A673 (cell line): ENCODE data around the gene HECTD4. TPM values are rescaled to one million over a fixed set of nuclear protein-coding genes. Genes with fewer than 3 reads are reported as not detected.

Experiments used
- BruUV-seq: library from RNA; stranded (reverse); fragments of 400-500 nt; replicated peaks from 2 replicates; lab custom pipeline; 2021; lab: Mats Ljungman, UMichigan
- CTCF ChIA-PET: fragments of 300-600 bp; sonication (Branson Sonifier 250); formaldehyde crosslinking; loops from one replicate; lab custom pipeline; 2022; ENCODE audit warnings: antibody characterized with exemption; lab: Charles Lee
- POLR2A ChIA-PET: fragments of 300-600 bp; sonication (Branson Sonifier 250); formaldehyde crosslinking; loops from one replicate; lab custom pipeline; 2022; ENCODE audit warnings: antibody characterized with exemption; ENCODE audit not compliant: low non-redundant PET; lab: Charles Lee
- DNase-seq: peaks from one replicate; pipeline ENCODE4 v3.0.0-alpha.2; 2015; ENCODE audit warnings: low spot score
- H3K27ac ChIP-seq: fragments of 200-600 bp; sonication (generic); 2 replicates; pipeline ENCODE4 v1.5.1; 2016; ENCODE audit warnings: mixed run types, low read depth, mild to moderate bottlenecking, mixed read lengths, antibody characterized with exemption, low read length; ENCODE audit not compliant: poor library complexity, severe bottlenecking
- H3K27me3 ChIP-seq: fragments of 200-600 bp; sonication (generic); replicated peaks from 2 replicates; pipeline ENCODE4 v1.6.1; 2017; ENCODE audit warnings: mixed run types, low read depth, mild to moderate bottlenecking, mixed read lengths, antibody characterized with exemption, low read length; ENCODE audit not compliant: insufficient read depth, poor library complexity
- H3K36me3 ChIP-seq: fragments of 200-600 bp; sonication (generic); 2 replicates; pipeline ENCODE4 v1.6.1; 2016; ENCODE audit warnings: mixed run types, mild to moderate bottlenecking, mixed read lengths, antibody characterized with exemption, low read length; ENCODE audit not compliant: insufficient read depth, poor library complexity, severe bottlenecking
- H3K4me1 ChIP-seq: fragments of 200-600 bp; sonication (generic); 2 replicates; pipeline ENCODE4 v1.6.1; 2017; ENCODE audit warnings: mixed run types, mild to moderate bottlenecking, mixed read lengths, antibody characterized with exemption, low read length; ENCODE audit not compliant: insufficient read depth, poor library complexity, severe bottlenecking
- H3K4me3 ChIP-seq: fragments of 200-600 bp; sonication (generic); 2 replicates; pipeline ENCODE4 v1.5.1; 2016; ENCODE audit warnings: low read depth, mixed run types, mild to moderate bottlenecking, mixed read lengths, low read length; ENCODE audit not compliant: poor library complexity, severe bottlenecking
- H3K9me3 ChIP-seq: fragments of 200-600 bp; sonication (generic); 2 replicates; pipeline ENCODE4 v1.6.1; 2016; ENCODE audit warnings: mixed run types, low read depth, mild to moderate bottlenecking, mixed read lengths, antibody characterized with exemption, low read length; ENCODE audit not compliant: poor library complexity, severe bottlenecking
- CTCF ChIP-seq: fragments of 300-800, 200-600 bp; sonication (generic); conservative IDR thresholded peaks from 2 replicates; pipeline ENCODE4 v1.5.1; 2017; ENCODE audit warnings: low read depth, mild to moderate bottlenecking, antibody characterized with exemption, low read length, moderate library complexity, mixed read lengths
- EZH2 ChIP-seq: fragments of 200-600 bp; sonication (generic); IDR thresholded peaks from 2 replicates; pipeline ENCODE4 v1.6.1; 2017; ENCODE audit warnings: borderline replicate concordance, low read depth, mild to moderate bottlenecking, mixed read lengths, antibody characterized with exemption, low read length; ENCODE audit not compliant: poor library complexity, severe bottlenecking
- intact Hi-C: fragments of 100-400 bp; cut with micrococcal nuclease; formaldehyde crosslinking; loops from one replicate; pipeline ENCODE4 v1.10.0; 2022; ENCODE audit not compliant: unreplicated experiment
- total RNA-seq: library from RNA; stranded (reverse); gene quantifications from 2 replicates; pipeline ENCODE4 v1.2.3, GENCODE V29; 2021

HECTD4 gene
- total RNA-seq, 1 experiment from 2014 or later: 52.1 TPM

GRCh38 chr12:112192475-112192874, 189.8 kb downstream of the HECTD4 start:
- BruUV-seq: no TSS peak
- intact Hi-C loops: no loop called here

GRCh38 chr12:112191840-112192321, 190.3 kb downstream of the HECTD4 start:
- Histone ChIP-seq H3K27ac (no peak overlapping the region), H3K36me3 (peaks cover 18% of the 10 kb centered on the region), H3K4me3 (no peak overlapping the region), H3K9me3 (no peaks in the 10 kb centered on the region), H3K27me3 (no peaks in the 10 kb centered on the region), H3K4me1 (no peaks in the 10 kb centered on the region)
- ChIA-PET POLR2A (no interaction called here), CTCF (no interaction called here)
- DNase-seq: no peak
- TF ChIP-seq EZH2 (no peak), CTCF (no peak)
- intact Hi-C loops: no loop called here
- no TSS peak for BruUV-seq

More at GRCh38 chr12:112192475-112192874, 189.8 kb downstream of the HECTD4 start:
- TF ChIP-seq CTCF (no peak), EZH2 (no peak)
- Histone ChIP-seq H3K9me3 (no peaks in the 10 kb centered on the region), H3K36me3 (peaks cover 20% of the 10 kb centered on the region), H3K4me1 (no peaks in the 10 kb centered on the region), H3K4me3 (no peak overlapping the region), H3K27ac (no peak overlapping the region), H3K27me3 (no peaks in the 10 kb centered on the region)
- CTCF ChIA-PET: no interaction called here
- no peak for DNase-seq
- POLR2A ChIA-PET: no interaction called here

- Histone ChIP-seq H3K27me3 (no peaks in the 10 kb centered on the region), H3K9me3 (no peaks in the 10 kb centered on the region), H3K36me3 (peaks cover 18% of the 10 kb centered on the region), H3K27ac (no peak overlapping the region), H3K4me3 (no peak overlapping the region), H3K4me1 (no peaks in the 10 kb centered on the region)
- TF ChIP-seq EZH2: no peak
- intact Hi-C loops: no loop called here
- no TSS peak for BruUV-seq
- no peak for DNase-seq
- POLR2A ChIA-PET: no interaction called here
- CTCF ChIA-PET: no interaction called here
Observed at GRCh38 chr12:112191201-112191600, 191.0 kb downstream of the HECTD4 start.
